ENCODE measurements around the gene HTR3A.

HTR3A gene

DNA sequence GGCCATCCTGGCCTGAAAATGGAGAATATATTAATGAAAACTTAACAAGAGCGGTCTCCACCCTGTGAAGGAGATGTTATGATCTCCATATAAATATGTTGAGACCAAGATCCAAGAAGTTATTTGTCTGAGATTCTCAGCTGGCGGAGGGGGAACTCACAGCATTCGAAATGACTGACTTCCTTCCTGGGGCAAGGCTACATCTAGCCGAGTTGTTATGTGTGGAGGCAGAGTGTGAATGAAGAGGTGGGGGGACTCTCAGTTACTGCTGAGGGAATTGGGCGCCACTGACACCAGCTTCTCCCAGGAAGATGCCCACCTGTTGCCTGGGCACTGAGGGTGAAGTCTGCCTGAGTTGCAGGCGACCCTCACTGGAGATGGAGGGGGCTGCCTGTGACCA lies 5.9 kb downstream of the HTR3A start:
- DNase-seq = no peak

GRCh38 chr11:113982306-113982705 lies 7.4 kb downstream of the HTR3A start:
- no peak for DNase-seq

DNA sequence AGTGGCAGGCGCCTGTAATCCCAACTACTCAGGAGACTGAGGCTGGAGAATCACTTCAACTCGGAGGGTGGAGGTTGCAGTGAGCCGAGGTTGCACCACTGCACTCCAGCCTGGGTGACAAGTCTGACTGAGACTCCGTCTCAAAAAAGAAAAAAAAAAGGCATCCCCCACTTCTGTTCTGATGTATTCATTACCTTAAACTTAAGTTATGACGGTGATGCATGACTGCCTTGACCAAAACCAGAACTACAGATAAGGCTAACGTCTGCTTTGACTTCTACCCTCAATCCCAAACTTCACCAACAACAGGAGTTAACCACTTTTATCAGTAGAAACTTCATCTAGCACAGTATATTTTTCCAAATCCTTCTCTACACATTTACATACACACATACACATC lies 9.9 kb downstream of the HTR3A start:
- DNase-seq = no peak

GRCh38 chr11:113985906-113986305 lies 11.0 kb downstream of the HTR3A start:
- no peak for DNase-seq

DNA sequence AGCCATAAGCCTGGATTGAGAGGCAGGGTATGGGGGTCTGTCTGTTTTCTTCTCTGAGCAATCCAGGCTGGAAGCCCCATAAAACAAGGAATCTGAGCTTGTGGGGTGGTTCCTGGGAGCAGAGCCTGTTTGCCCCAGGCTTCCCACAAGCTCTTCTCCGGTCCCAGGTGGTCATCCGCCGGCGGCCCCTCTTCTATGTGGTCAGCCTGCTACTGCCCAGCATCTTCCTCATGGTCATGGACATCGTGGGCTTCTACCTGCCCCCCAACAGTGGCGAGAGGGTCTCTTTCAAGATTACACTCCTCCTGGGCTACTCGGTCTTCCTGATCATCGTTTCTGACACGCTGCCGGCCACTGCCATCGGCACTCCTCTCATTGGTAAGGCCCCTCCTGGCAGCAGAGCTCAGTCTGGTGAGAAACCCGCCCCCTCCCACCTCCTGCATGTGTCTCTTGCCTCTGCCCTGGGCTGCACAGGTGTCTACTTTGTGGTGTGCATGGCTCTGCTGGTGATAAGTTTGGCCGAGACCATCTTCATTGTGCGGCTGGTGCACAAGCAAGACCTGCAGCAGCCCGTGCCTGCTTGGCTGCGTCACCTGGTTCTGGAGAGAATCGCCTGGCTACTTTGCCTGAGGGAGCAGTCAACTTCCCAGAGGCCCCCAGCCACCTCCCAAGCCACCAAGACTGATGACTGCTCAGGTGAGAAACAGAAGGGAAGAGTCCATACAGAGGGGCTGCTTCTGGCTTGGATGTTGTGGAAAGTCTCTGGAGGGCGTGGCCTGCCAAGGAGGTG lies 11.6 kb downstream of the HTR3A start:
- DNase-seq = no peak

- no peak for DNase-seq
Observed at GRCh38 chr11:113989381-113989780, 14.5 kb downstream of the HTR3A start.

DNA sequence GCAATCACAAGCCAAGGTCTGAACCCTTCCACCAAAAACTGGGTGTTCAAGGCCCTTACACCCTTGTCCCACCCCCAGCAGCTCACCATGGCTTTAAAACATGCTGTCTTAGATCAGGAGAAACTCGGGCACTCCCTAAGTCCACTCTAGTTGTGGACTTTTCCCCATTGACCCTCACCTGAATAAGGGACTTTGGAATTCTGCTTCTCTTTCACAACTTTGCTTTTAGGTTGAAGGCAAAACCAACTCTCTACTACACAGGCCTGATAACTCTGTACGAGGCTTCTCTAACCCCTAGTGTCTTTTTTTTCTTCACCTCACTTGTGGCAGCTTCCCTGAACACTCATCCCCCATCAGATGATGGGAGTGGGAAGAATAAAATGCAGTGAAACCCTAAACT lies 15.0 kb downstream of the HTR3A start:
- no peak for DNase-seq

DNA sequence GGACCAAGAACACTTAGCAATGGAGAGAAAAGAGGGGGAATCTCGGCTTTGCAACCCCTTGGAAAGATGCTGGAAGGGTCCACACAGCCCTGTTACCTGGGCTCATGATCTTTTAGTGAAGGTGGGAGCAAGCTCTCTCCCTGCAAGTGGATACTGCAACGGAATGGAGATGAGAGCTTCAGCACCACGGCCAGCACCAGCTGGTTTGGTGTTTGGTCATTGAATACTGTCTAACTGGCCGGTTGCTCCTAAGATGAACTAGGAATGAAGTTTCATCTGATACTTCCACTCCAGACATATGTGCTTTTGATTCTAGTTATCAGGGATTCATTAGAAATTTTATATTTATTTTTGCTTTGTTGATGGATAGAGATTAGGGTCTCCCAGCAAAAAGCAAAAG lies 16.3 kb downstream of the HTR3A start:
- no peak for DNase-seq

DNA sequence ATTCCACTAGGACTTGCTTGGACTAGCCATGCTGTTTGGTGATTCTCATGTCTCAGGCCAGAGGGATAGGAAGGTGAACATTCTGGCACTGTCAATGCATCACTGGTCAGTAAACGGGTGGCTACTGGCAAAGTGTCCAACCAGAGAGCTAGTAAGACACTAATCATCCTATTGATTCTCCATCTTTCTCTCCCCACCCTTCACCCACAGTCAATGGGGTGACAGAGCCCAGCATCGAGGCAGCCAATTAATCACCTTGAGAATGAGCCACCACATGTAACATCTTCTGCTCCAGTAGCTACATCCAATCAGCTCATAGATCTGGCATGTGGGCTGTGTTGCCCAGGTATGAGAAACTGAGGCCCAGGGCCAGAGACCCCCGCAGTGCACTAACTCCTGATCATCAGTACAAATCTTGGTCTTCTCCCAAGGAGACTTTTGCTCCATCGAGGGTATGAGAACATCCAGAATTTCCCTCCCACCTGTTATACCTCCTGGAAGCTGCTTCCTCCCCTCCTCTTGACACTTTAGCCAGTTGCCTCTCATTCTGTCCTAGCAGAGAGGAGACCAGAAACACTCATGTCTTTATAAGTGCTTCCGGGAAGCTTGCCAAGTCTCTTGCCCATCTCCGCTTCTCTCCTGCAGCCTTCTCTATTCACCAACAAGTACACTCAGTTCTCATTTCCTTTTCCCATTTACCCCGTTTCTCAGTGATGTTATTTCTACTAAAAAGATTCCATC lies 17.0 kb downstream of the HTR3A start:
- no peak for DNase-seq

DNA sequence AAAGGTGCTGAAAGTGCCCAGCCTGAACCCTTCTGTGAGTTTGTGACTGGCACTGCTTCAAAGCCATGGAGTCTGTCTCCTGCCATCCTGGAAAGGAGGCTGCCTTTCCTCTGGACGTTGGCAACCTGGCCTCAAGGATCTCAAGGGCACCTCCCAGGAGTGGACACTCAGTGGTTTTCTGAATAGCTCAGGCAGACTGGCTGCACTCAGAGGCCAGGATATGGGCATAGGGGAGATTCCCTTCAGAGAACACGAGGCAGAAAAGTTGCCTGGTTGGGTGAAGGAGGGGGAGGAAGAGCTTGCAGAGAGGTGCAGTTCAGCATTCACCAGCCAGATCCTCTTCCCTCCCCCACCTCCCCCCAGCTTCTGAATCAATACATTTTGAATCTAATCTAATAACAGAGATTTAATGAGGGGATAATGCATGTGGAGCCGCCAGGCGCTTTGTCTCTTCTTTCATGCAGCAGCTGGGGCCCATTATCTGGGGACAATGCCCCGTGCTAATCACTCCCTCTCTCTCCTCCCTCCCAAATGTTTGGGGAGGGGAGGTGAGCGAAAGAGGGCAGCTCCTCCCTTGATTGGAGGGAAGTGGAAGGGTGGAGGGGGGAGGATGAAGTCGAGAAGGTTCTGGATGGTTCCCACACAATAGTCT lies 17.7 kb downstream of the HTR3A start:
- no peak for DNase-seq

- DNase-seq = peak; percentile 27
Observed at GRCh38 chr11:113994077-113994954, 19.4 kb downstream of the HTR3A start.

GRCh38 chr11:113997473-113997872 lies 22.6 kb downstream of the HTR3A start:
- DNase-seq = no peak

- DNase-seq = no peak
Observed at GRCh38 chr11:113998574-113998973, 23.7 kb downstream of the HTR3A start.

- no peak for DNase-seq
Observed at GRCh38 chr11:114000526-114000925, 25.6 kb downstream of the HTR3A start.

DNA sequence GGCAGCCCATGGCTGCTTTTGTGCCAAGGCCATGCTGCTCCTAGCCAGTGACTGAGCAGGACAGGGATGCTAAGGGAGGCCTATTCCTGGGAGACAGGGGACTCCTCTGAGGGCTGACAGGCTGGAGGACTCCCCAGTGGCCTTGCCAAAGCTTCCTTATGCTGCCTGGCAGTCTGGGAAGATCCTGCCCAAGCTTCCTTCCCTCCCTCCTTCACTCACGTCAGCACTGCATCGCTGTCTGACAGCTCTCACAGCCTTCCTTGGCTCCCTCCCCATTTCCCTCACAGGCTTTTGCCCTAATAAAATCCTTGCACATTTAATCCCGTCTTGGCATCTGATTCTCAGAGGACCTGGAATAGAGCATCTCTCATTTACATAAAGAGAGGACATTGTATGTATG lies 26.5 kb downstream of the HTR3A start:
- no peak for DNase-seq

DNA sequence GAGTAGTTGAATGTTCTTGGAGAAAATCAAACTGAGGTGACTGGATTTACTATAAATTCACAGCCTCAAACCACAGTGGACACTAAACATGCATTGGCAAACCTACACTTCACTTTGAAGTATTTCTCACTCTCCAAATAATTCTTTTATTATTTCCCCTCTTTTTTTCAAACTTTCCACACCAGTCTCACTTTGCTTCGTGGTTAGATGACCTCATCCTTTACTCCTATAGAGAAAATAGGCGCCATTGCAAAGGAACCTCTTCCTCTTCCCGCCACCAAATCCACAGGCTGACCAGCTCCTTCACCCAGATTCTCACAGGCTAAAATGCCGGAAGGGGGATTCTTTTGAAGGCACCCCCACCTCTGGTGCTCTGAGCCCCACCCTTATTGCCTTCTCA lies 33.4 kb downstream of the HTR3A start:
- DNase-seq = no peak

DNA sequence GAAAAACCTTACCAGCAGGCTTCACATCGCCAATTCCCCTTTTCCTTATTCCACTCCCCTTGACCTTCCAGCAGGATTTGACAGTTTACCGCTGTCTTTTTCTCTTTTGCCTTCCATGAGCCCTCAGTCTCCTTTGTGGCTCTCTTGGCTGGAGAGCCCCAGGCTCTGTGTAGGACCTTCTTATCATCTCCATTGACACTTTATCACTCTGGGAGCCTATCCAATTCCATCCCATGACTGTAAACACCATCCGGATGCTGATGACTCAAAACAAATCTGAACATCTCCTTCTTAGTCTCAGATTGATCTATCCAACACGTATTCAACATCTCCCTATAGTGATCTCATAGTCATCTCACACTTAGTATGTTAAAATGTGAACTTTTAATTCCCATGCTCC lies 36.0 kb downstream of the HTR3A start:
- DNase-seq = no peak

GRCh38 chr11:114011443-114011842 lies 36.5 kb downstream of the HTR3A start:
- no peak for DNase-seq

DNA sequence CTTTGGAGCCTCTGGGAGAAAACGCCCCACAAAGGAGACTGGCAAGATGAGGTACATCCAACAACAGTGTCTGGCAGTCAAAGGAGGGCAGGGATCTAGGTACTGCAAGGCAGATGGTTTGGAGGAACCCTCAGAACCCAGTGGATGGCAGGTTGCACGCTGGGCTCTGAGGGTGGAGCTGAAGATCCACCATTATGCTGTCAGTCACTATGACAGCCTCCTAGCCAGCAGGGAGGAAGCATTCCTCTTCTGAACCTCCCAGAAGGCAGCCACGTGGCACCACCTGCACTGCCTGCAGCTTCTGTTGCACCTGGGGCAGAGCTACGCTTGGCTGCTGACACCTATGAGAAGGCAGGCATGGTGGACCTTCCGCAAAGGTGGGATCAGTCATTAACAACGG lies 40.2 kb downstream of the HTR3A start:
- no peak for DNase-seq

- DNase-seq = no peak
Observed at GRCh38 chr11:114016986-114017385, 42.1 kb downstream of the HTR3A start.

DNA sequence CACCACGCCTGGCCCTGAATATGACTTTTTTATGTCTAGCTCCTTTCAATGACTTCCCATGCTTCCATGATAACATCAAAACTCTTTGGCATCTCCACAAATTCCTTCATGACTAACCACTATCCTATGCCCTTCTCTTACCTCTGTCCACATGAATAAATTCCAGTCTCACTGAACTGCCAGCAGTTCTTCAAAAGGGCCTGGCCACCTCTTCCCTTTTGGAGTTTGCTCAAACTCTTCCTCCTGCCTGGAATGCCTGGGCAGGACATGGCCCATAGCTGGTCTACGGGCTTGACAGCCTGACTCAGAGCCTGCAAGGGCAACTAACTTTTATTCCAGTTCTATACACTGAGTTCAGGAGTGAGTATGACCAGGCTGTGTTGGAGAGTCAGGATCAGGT lies 42.8 kb downstream of the HTR3A start:
- DNase-seq = no peak

DNA sequence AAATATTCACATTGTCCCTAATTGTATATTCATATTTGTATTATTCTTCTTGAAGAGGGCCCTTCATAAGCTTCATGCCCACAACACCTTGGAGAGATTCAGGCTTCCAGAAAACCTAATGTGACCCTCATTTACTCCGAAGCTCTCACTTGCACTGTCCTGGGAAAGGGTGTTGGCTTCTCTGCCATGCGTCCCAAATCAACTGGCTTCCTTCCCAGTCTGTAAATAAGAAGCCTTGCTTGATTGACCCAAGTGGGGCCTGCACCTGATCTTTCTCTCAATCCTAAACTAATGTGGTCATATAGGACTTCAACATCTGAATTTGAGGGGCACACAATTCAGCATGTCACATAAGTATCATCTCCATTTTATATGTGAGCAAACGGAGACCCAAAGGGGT lies 44.1 kb downstream of the HTR3A start:
- DNase-seq = no peak

DNA sequence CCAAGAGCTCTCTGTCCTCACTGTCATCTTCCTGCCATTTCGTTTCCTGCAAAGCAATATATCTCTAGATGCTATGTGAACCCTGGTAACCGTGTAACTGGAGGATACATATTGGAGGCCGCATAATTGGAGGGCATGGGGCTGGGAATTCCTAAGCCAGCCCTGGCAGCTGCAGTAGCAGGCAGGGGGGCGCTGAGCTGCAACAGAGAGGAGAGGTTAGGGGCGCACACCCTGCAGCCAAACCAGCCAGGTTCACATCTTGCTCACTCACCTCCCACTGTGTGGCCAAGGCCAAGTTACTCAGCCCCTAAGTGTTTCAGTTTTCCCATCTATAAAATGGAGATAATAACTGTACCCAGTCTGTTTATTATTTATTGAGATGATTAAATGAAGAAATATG lies 44.7 kb downstream of the HTR3A start:
- DNase-seq = no peak
